H1 (cell line): Measurements from ENCODE around the gene KIAA0513. TPM values are rescaled to one million over a fixed set of nuclear protein-coding genes. Genes with fewer than 3 reads are reported as not detected.

Experiments used
- CTCF ChIA-PET: fragments of 300-600 bp; sonication (Branson Sonifier 250); formaldehyde crosslinking; loops from one replicate; lab custom pipeline; 2021; ENCODE audit not compliant: partially characterized antibody; lab: Charles Lee
- POLR2A ChIA-PET: fragments of 300-600 bp; sonication (Branson Sonifier 250); formaldehyde crosslinking; loops from one replicate; lab custom pipeline; 2021; ENCODE audit warnings: inconsistent platforms; ENCODE audit not compliant: partially characterized antibody; lab: Charles Lee
- DNase-seq, 2 experiments: peaks; one replicate each; pipeline versions ENCODE4 v3.0.0 to v3.0.0-alpha.2; 2010 to 2022; ENCODE audit warnings: low spot score in 2 of 2, low read depth in 1 of 2, mixed read lengths in 1 of 2
- FAIRE-seq: peaks from 2 replicates; lab custom pipeline; 2011; peaks lifted over from hg19 to GRCh38; lab: Jason Lieb, UNC
- H2AFZ ChIP-seq: 2 replicates; pipeline ENCODE4 v1.8.1; 2012; ENCODE audit warnings: low read length, inconsistent platforms
- H2AK5ac ChIP-seq: 2 replicates; pipeline ENCODE4 v1.6.1; 2013; ENCODE audit warnings: low read depth, low read length
- H2BK120ac ChIP-seq: replicated peaks from 2 replicates; pipeline ENCODE3; 2013; ENCODE audit warnings: low read depth, low read length, inconsistent platforms
- H2BK12ac ChIP-seq: 2 replicates; pipeline ENCODE4 v1.6.1; 2013; ENCODE audit warnings: low read depth, low read length
- H2BK15ac ChIP-seq: 2 replicates; pipeline ENCODE4 v1.6.1; 2013; ENCODE audit warnings: low read length
- H2BK20ac ChIP-seq: 2 replicates; pipeline ENCODE4 v1.6.1; 2013; ENCODE audit warnings: low read length
- H2BK5ac ChIP-seq: 2 replicates; pipeline ENCODE4 v1.6.1; 2013; ENCODE audit warnings: low read depth, low read length
- H3K14ac ChIP-seq: 2 replicates; pipeline ENCODE4 v1.6.1; 2013; ENCODE audit warnings: inconsistent platforms; ENCODE audit not compliant: insufficient read length
- H3K18ac ChIP-seq: 2 replicates; pipeline ENCODE4 v1.6.1; 2013; ENCODE audit warnings: low read length; ENCODE audit errors: extremely low read depth
- H3K23ac ChIP-seq: 2 replicates; pipeline ENCODE4 v1.6.1; 2013; ENCODE audit warnings: inconsistent platforms; ENCODE audit not compliant: insufficient read length
- H3K23me2 ChIP-seq: 2 replicates; pipeline ENCODE4 v1.6.1; 2013; ENCODE audit warnings: low read depth, low read length
- H3K27ac ChIP-seq: 2 replicates; pipeline ENCODE4 v1.6.1; 2011; ENCODE audit warnings: low read depth, low read length, inconsistent platforms
- H3K27me3 ChIP-seq, 4 experiments: replicated peaks in 1 of 4; 1 replicate in 1 of 4; 2 replicates in 3 of 4; pipeline versions ENCODE4 v1.6.1 to v1.8.1; 2011 to 2013; ENCODE audit warnings: low read length in 3 of 4, mild to moderate bottlenecking in 3 of 4, inconsistent platforms in 2 of 4, mixed read lengths in 2 of 4, moderate library complexity in 1 of 4; ENCODE audit not compliant: control insufficient read depth in 3 of 4, insufficient read depth in 3 of 4; ENCODE audit errors: extremely low read depth in 1 of 4
- H3K36me3 ChIP-seq, 4 experiments: 2 replicates each; pipeline versions ENCODE4 v1.6.1 to v1.8.1; 2011 to 2013; ENCODE audit warnings: mild to moderate bottlenecking in 4 of 4, low read length in 3 of 4, moderate library complexity in 2 of 4, control low read depth in 1 of 4, inconsistent platforms in 1 of 4; ENCODE audit not compliant: insufficient read depth in 4 of 4, control insufficient read depth in 2 of 4
- H3K4ac ChIP-seq: replicated peaks from 2 replicates; pipeline ENCODE3; 2013; ENCODE audit warnings: low read length, low read depth, mixed read lengths, inconsistent platforms; ENCODE audit not compliant: insufficient read length
- H3K4me1 ChIP-seq, 4 experiments: replicated peaks in 1 of 4; 1 replicate in 1 of 4; 2 replicates in 3 of 4; pipeline versions ENCODE4 v1.6.1 to v1.8.1; 2011 to 2013; ENCODE audit warnings: low read length in 3 of 4, inconsistent platforms in 2 of 4, mixed read lengths in 1 of 4; ENCODE audit not compliant: insufficient read depth in 4 of 4, control insufficient read depth in 3 of 4
- H3K4me2 ChIP-seq, 2 experiments: 2 replicates each; pipeline versions ENCODE4 v1.6.1 to v1.8.1; 2011 to 2013; ENCODE audit warnings: low read depth in 2 of 2, low read length in 2 of 2, control low read depth in 1 of 2, inconsistent platforms in 1 of 2, mild to moderate bottlenecking in 1 of 2; ENCODE audit not compliant: insufficient read depth in 1 of 2
- H3K4me3 ChIP-seq, 4 experiments: fragments of 200-600, 300-600 bp in 1 of 4; sonication (generic), shearing (Covaris generic), sonication (Bioruptor Twin) in 1 of 4; 2 replicates each; pipeline versions ENCODE4 v1.5.1 to v1.8.1; 2011 to 2016; ENCODE audit warnings: low read length in 4 of 4, low read depth in 3 of 4, control low read depth in 2 of 4, inconsistent platforms in 2 of 4, mild to moderate bottlenecking in 2 of 4, mixed read lengths in 1 of 4, moderate library complexity in 1 of 4; ENCODE audit not compliant: insufficient read depth in 2 of 4; ENCODE audit errors: extremely low read depth in 1 of 4
- H3K56ac ChIP-seq: replicated peaks from 2 replicates; pipeline ENCODE3; 2013; ENCODE audit warnings: low read depth, mild to moderate bottlenecking, mixed read lengths, low read length, inconsistent platforms; ENCODE audit not compliant: insufficient read length
- H3K79me1 ChIP-seq: 2 replicates; pipeline ENCODE4 v1.6.1; 2013; ENCODE audit warnings: low read depth, low read length, control low read depth
- H3K79me2 ChIP-seq, 2 experiments: 2 replicates each; pipeline versions ENCODE4 v1.6.1 to v1.8.1; 2012 to 2013; ENCODE audit warnings: low read length in 2 of 2, mild to moderate bottlenecking in 2 of 2, inconsistent platforms in 1 of 2; ENCODE audit not compliant: insufficient read depth in 2 of 2, control insufficient read depth in 1 of 2
- H3K9ac ChIP-seq, 4 experiments: replicated peaks in 1 of 4; 1 replicate in 1 of 4; 2 replicates in 3 of 4; pipeline versions ENCODE4 v1.6.1 to v1.8.1; 2011 to 2013; ENCODE audit warnings: low read depth in 3 of 4, low read length in 3 of 4, control low read depth in 2 of 4, mild to moderate bottlenecking in 2 of 4, moderate library complexity in 2 of 4, inconsistent platforms in 1 of 4; ENCODE audit errors: extremely low read depth in 1 of 4
- H3K9me3 ChIP-seq, 2 experiments: 2 replicates each; pipeline versions ENCODE4 v1.6.1 to v1.8.1; 2012 to 2013; ENCODE audit warnings: mild to moderate bottlenecking in 2 of 2, moderate library complexity in 2 of 2, control low read depth in 1 of 2, inconsistent platforms in 1 of 2, low read depth in 1 of 2, low read length in 1 of 2, mixed read lengths in 1 of 2; ENCODE audit not compliant: insufficient read depth in 2 of 2
- H4K20me1 ChIP-seq, 2 experiments: replicated peaks in 1 of 2; 2 replicates each; pipeline versions ENCODE3 to v1.8.1; 2011 to 2013; ENCODE audit warnings: inconsistent platforms in 2 of 2, low read length in 2 of 2, mild to moderate bottlenecking in 1 of 2; ENCODE audit not compliant: insufficient read depth in 2 of 2, control insufficient read depth in 1 of 2
- H4K5ac ChIP-seq: 2 replicates; pipeline ENCODE4 v1.6.1; 2013; ENCODE audit warnings: low read length, low read depth, mixed read lengths, inconsistent platforms; ENCODE audit not compliant: insufficient read length
- H4K8ac ChIP-seq: 2 replicates; pipeline ENCODE4 v1.8.0; 2013; ENCODE audit warnings: mild to moderate bottlenecking, moderate library complexity, low read length, inconsistent platforms; ENCODE audit not compliant: insufficient read depth; ENCODE audit errors: extremely low read depth
- H4K91ac ChIP-seq: replicated peaks from 2 replicates; pipeline ENCODE3; 2013; ENCODE audit warnings: low read length, mixed read lengths, inconsistent platforms; ENCODE audit not compliant: insufficient read length
- JUND ChIP-seq: IDR thresholded peaks from 2 replicates; pipeline ENCODE4 v1.6.1; 2011; ENCODE audit warnings: mild to moderate bottlenecking, improper control_type of control experiment, low read length
- NANOG ChIP-seq: IDR thresholded peaks from 2 replicates; pipeline ENCODE4 v1.6.1; 2011; ENCODE audit warnings: low read length, low read depth, mild to moderate bottlenecking, inconsistent platforms; ENCODE audit not compliant: insufficient read depth, poor library complexity, severe bottlenecking
- RAD21 ChIP-seq, 2 experiments: IDR thresholded peaks in 1 of 2; conservative IDR thresholded peaks in 1 of 2; 2 replicates each; pipeline ENCODE4 v1.6.1; 2011; ENCODE audit warnings: low read depth in 2 of 2, low read length in 2 of 2, improper control_type of control experiment in 1 of 2, inconsistent platforms in 1 of 2, mild to moderate bottlenecking in 1 of 2, moderate library complexity in 1 of 2
- SIN3A ChIP-seq, 2 experiments: IDR thresholded peaks in 1 of 2; conservative IDR thresholded peaks in 1 of 2; 2 replicates each; pipeline ENCODE4 v1.6.1; 2011 to 2012; ENCODE audit warnings: low read length in 2 of 2, improper control_type of control experiment in 1 of 2, low read depth in 1 of 2, mild to moderate bottlenecking in 1 of 2
- SP2 ChIP-seq: IDR thresholded peaks from 2 replicates; pipeline ENCODE4 v1.6.1; 2012; ENCODE audit warnings: mild to moderate bottlenecking, low read length, inconsistent platforms
- WGBS, 2 experiments: shearing (Covaris generic) in 1 of 2; methylation state at CpG; one replicate each; pipeline versions ENCODE4 v1.1.6 to v1.1.7; 2013 to 2015; ENCODE audit warnings: low lambda C conversion rate in 2 of 2, mixed read lengths in 2 of 2, inconsistent platforms in 1 of 2, low coverage in 1 of 2, missing lambda C conversion rate in 1 of 2; ENCODE audit not compliant: insufficient replicate concordance in 2 of 2, insufficient coverage in 1 of 2, insufficient read length in 1 of 2; ENCODE audit errors: extremely low coverage in 1 of 2, missing lambda C conversion rate in 1 of 2; 5-methylcytosine and 5-hydroxymethylcytosine counted together
- polyA plus RNA-seq, 7 experiments: library from polyadenylated mRNA; depleted of rRNA in 3 of 7; stranded (reverse) in 5 of 7; unstranded in 2 of 7; fragments of >200 nt in 5 of 7; fragments of 200-250 nt in 2 of 7; gene quantifications; 1 replicate in 5 of 7; 2 replicates in 1 of 7; 4 replicates in 1 of 7; pipeline versions ENCODE4 v1.2.1 to v1.2.3, GENCODE V29; 2011 to 2013; ENCODE audit warnings: missing spikeins in 2 of 7, mixed read lengths in 2 of 7
- total RNA-seq: library from RNA; stranded (reverse); fragmentation: NEBNext Ultra II Directional; extraction: Animal tissue kit (Norgen Biotek cat#: 25700); gene quantifications from 2 replicates; pipeline ENCODE4 v1.2.1, GENCODE V29; 2021

KIAA0513 gene
- total and polyA plus RNA-seq, 2 of the 8 experiments (the other 6 are each of a cell fraction or from before 2014, with no cell fraction given), result 2.1 to 6.1 TPM

- no peak overlapping the region for H3K4ac ChIP-seq
- H3K23me2 ChIP-seq, result no peaks in the 10 kb centered on the region
- DNase-seq (no peak), FAIRE-seq (no peak)
- H3K79me2 ChIP-seq, result no peaks in the 10 kb centered on the region
- no peaks in the 10 kb centered on the region for H4K20me1 ChIP-seq
- H3K4me3 ChIP-seq, result no peak overlapping the region
- no peak overlapping the region for H3K23ac ChIP-seq
- no peaks in the 10 kb centered on the region; a peak in 1 of 7 replicates for H3K27me3 ChIP-seq
- H3K27ac ChIP-seq, result no peak overlapping the region
- H2BK120ac ChIP-seq, result no peak overlapping the region
- 0 out of 2 replicates have a peak overlapping the region, but pooled peaks have one; percentile 24 for H2AK5ac ChIP-seq
- no peak overlapping the region for H3K4me2 ChIP-seq
- peak overlapping the region; percentile 92; the same call in 1 of the 2 replicates for H2BK15ac ChIP-seq
- H3K56ac ChIP-seq, result no peak overlapping the region
- H3K14ac ChIP-seq, result no peak overlapping the region
- H3K79me1 ChIP-seq, result no peaks in the 10 kb centered on the region
- H3K36me3 ChIP-seq, result no peaks in the 10 kb centered on the region
- no peak overlapping the region for H3K9ac ChIP-seq
- WGBS, 2 experiments, result 89% methylated on average over 9 of the region's 9 CpGs; no CpG with 5 or more reads in 1 of the 2 experiments
- H4K91ac ChIP-seq, result peak overlapping the region; percentile 62
- ChIA-PET POLR2A (no interaction called here), CTCF (interaction anchor here (0.7 to 5.6 kb wide), 7 partner anchors 9 to 381 kb away, joined by 3 to 31 read pairs (median 7); no protein-coding TSS in a partner anchor)
- no peak overlapping the region for H3K18ac ChIP-seq
- peaks cover 4 to 29% (median 12%) of the 10 kb centered on the region in 4 experiments for H3K4me1 ChIP-seq
- no peak overlapping the region for H4K5ac ChIP-seq
- H3K9me3 ChIP-seq, result peaks cover 0 to 3% of the 10 kb centered on the region in 2 experiments; a peak in 2 of 4 replicates
- peak overlapping the region; percentile 50; the same call in 1 of the 2 replicates for H2BK12ac ChIP-seq
- no peak overlapping the region for H2AFZ ChIP-seq
- TF ChIP-seq JUND (no peak), NANOG (no peak), SP2 (no peak), RAD21 (IDR thresholded peaks at IDR 0.05 in 1 of 2, conservative IDR thresholded peaks at IDR 0.05 in 1 of 2; ENCODE audit: low read depth in 2 of 2, low read length in 2 of 2) (no peak), SIN3A (conservative IDR thresholded peaks at IDR 0.05 in 1 of 2, IDR thresholded peaks at IDR 0.05 in 1 of 2; ENCODE audit: low read depth in 1 of 2, low read length in 2 of 2) (no peak)
- H2BK20ac ChIP-seq, result no peak overlapping the region
- no peak overlapping the region for H4K8ac ChIP-seq
- H2BK5ac ChIP-seq, result peak overlapping the region; percentile 71; the same call in 1 of the 2 replicates
These were observed 100.7 kb downstream of the KIAA0513 start for GRCh38 chr16:85128079-85128837.
